Epithelial cell of alveolus of lung (primary cell): Measurements from ENCODE around the gene ZBTB20. TPM values are rescaled to one million over a fixed set of nuclear protein-coding genes. Genes with fewer than 3 reads are reported as not detected.

ENCODE experiments used
- total RNA-seq: library from RNA; depleted of rRNA; stranded (reverse); fragments of >200 nt; gene quantifications from 2 replicates; pipeline ENCODE4 v1.2.1, GENCODE V29; 2015

Gene ZBTB20
- 9.1 and 16.6 TPM in 2 replicates for total RNA-seq

DNA sequence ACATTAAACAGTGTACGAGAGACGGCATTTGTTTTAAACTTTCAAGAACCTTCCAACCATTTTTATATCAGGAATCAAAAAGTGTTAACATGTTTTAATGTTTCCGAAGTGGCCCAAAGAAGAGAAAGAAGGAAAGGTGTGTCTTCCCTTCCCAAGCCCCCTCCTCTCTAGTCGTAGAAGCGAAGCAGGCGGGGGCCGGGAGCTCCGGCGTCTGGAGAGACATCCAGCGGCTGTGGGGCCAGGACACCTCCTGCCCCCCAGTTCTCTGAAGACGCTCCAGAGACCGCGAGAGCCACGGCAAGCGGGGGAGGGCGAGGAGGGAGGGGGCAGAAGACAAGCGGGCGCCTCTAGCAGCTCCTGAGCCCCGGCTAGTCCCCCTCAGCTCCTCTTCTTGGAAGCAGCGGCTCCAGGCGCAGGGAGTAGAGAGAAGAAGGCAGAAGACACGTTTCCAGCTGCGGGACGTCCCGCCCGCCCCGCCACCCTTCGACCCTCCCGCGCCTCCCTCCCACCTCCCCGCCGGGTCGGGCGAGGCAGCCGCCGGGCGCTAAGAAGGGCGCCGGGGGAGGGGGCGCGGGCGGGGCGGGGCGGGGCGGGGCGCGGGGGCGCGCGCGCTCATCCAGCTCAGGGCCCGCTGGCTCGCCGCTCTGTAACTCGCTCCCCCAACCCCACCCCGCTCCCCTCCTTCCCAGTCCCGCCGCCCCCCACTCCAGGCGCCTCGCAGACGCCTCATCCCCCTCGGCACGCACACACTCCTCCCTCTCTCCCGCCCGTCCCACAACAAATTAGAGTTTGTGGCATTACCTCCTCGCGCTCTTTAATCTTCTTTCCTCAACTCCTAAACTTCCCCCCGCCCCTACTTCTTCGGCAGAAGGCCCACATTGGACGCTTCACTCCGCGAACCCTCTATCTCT, at the start of gene ZBTB20:
Gene ZBTB20 (minus strand): TSS at position 871 of the 911 bp plus-strand sequence.

DNA sequence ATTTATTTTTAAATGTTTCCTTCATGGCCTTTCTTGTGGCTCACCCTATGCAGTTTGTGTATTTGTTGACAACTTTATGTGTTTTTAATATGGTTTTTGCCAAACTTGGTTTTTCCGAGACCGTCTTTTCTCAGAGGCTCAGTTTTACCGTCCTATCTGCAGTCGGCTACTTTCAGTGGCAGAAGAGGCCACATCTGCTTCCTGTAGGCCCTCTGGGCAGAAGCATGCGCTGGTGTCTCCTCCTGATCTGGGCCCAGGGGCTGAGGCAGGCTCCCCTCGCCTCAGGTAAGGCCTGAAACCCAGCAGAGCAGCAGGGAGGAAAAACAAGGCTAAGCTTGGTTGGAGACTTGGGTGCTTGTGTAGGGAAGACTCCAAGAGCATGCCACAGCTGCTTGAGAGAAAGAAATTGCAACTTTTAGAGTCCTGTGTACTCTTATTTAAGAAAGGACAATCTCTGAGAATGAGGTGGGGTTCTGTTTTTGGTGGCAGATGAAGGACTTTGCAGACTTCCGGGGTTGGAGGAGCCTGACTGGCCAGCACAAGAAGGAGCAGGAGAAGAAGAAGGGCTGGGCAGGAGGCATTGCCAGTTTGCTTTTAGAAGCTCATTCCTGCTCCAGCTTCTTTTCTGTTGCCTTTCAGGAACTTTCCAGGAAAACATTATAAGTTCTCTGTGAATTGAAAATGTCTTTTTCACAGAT, 853.1 kb downstream of the ZBTB20 start, which contains the start of gene TIGIT:
Gene TIGIT (plus strand): TSS at position 191 of the 698 bp plus-strand sequence. CDS start 34 bp downstream, at position 225.

